ENCODE measurements around the gene ACHE. TPM values are rescaled to one million over a fixed set of nuclear protein-coding genes. Genes with fewer than 3 reads are reported as not detected.
A peak's percentile ranks its signal among the peaks of the same experiment; 100 is the strongest.
"Not testable (repeated sequence)": the region's sequence is repeated elsewhere in the genome, so short reads cannot be mapped to it uniquely, and the experiment has no call there.

The ACHE gene
- total RNA-seq, 1 donor from 2014 or later = not detected

- H3K9me3 Mint-ChIP-seq = no peaks in the 10 kb centered on the region
- no peak overlapping the region for H3K4me3 Mint-ChIP-seq
- peaks cover 2% of the 10 kb centered on the region for H3K27me3 Mint-ChIP-seq (ENCODE audit: insufficient read depth, low read depth)
- Histone ChIP-seq H3K4me3 (no peak overlapping the region), H2AFZ (replicated peaks) (no peak overlapping the region), H3K79me2 (ENCODE audit: low read depth) (peaks cover 23% of the 10 kb centered on the region), H3K27me3 (peaks cover 5% of the 10 kb centered on the region), H3K4me2 (no peak overlapping the region), H3K9ac (peak overlapping the region; percentile 45), H3K4me1 (peaks cover 10% of the 10 kb centered on the region), H3K27ac (no peak overlapping the region), H3K9me3 (ENCODE audit: low read depth) (no peaks in the 10 kb centered on the region), H3F3A (ENCODE audit: low read depth) (peaks cover 3% of the 10 kb centered on the region), H4K20me1 (ENCODE audit: low read depth) (peaks cover 6% of the 10 kb centered on the region), H3K36me3 (no peaks in the 10 kb centered on the region)
- TF ChIP-seq EZH2phosphoT487 (IDR thresholded peaks at IDR 0.05) (no peak), EZH2 (IDR thresholded peaks at IDR 0.05) (no peak), CTCF (IDR thresholded peaks at IDR 0.05) (no peak)
- peaks cover 3% of the 10 kb centered on the region for H3K36me3 Mint-ChIP-seq
- H3K27ac Mint-ChIP-seq = no peak overlapping the region
- peak; percentile 20 for DNase-seq (ENCODE audit: low spot score)
- peaks cover 5% of the 10 kb centered on the region for H3K4me1 Mint-ChIP-seq
These were observed 38.8 kb downstream of the ACHE start for GRCh38 chr7:100856871-100857282.

- H3K36me3 ChIP-seq = no peaks in the 10 kb centered on the region
- no peak overlapping the region for H3K9ac ChIP-seq
- peaks cover 23% of the 10 kb centered on the region for H3K79me2 ChIP-seq (ENCODE audit: low read depth)
- Mint-ChIP-seq H3K9me3 (no peaks in the 10 kb centered on the region), H3K36me3 (peaks cover 3% of the 10 kb centered on the region), H3K27me3 (ENCODE audit: insufficient read depth, low read depth) (peaks cover 2% of the 10 kb centered on the region), H3K4me3 (no peak overlapping the region), H3K27ac (no peak overlapping the region), H3K4me1 (peaks cover 7% of the 10 kb centered on the region)
- no peak for TF ChIP-seq EZH2phosphoT487 (IDR thresholded peaks at IDR 0.05)
- no peak for TF ChIP-seq CTCF (IDR thresholded peaks at IDR 0.05)
- TF ChIP-seq EZH2 (IDR thresholded peaks at IDR 0.05) = no peak
- H3K4me1 ChIP-seq = peaks cover 10% of the 10 kb centered on the region
- peaks cover 6% of the 10 kb centered on the region for H4K20me1 ChIP-seq (ENCODE audit: low read depth)
- DNase-seq (ENCODE audit: low spot score) = no peak
- H3K9me3 ChIP-seq (ENCODE audit: low read depth) = no peaks in the 10 kb centered on the region
- H3K27me3 ChIP-seq = peaks cover 5% of the 10 kb centered on the region
- H2AFZ ChIP-seq (replicated peaks) = no peak overlapping the region
- no peak overlapping the region for H3K27ac ChIP-seq
- no peak overlapping the region for H3K4me2 ChIP-seq
- no peak overlapping the region for H3K4me3 ChIP-seq
- peaks cover 3% of the 10 kb centered on the region for H3F3A ChIP-seq (ENCODE audit: low read depth)
These were observed 40.2 kb downstream of the ACHE start for GRCh38 chr7:100855515-100855914.

GRCh38 chr7:100854899-100855298 lies 40.8 kb downstream of the ACHE start:
- not testable (repeated sequence) for H3K36me3 ChIP-seq

GRCh38 chr7:100854146-100854895 lies 41.4 kb downstream of the ACHE start:
- Histone ChIP-seq H3K9me3 (ENCODE audit: low read depth) (no peaks in the 10 kb centered on the region), H2AFZ (replicated peaks) (no peak overlapping the region), H3K36me3 (no peaks in the 10 kb centered on the region), H3K79me2 (ENCODE audit: low read depth) (peaks cover 23% of the 10 kb centered on the region), H4K20me1 (ENCODE audit: low read depth) (peaks cover 6% of the 10 kb centered on the region), H3F3A (ENCODE audit: low read depth) (peaks cover 3% of the 10 kb centered on the region), H3K4me1 (peaks cover 10% of the 10 kb centered on the region), H3K4me2 (no peak overlapping the region), H3K27ac (no peak overlapping the region), H3K27me3 (peaks cover 5% of the 10 kb centered on the region), H3K4me3 (no peak overlapping the region), H3K9ac (no peak overlapping the region)
- Mint-ChIP-seq H3K27me3 (ENCODE audit: insufficient read depth, low read depth) (peaks cover 5% of the 10 kb centered on the region), H3K4me3 (peak overlapping the region; percentile 24), H3K27ac (no peak overlapping the region), H3K4me1 (peaks cover 7% of the 10 kb centered on the region), H3K9me3 (no peaks in the 10 kb centered on the region), H3K36me3 (no peaks in the 10 kb centered on the region)
- TF ChIP-seq CTCF (IDR thresholded peaks at IDR 0.05) (no peak), EZH2phosphoT487 (IDR thresholded peaks at IDR 0.05) (no peak), EZH2 (IDR thresholded peaks at IDR 0.05) (no peak)
- DNase-seq (ENCODE audit: low spot score) = no peak

More at GRCh38 chr7:100854899-100855298, 40.8 kb downstream of the ACHE start:
- H3K9me3 Mint-ChIP-seq; H3K36me3 Mint-ChIP-seq; H3K4me3 Mint-ChIP-seq; H3K27me3 ChIP-seq; DNase-seq (ENCODE audit: low spot score); H3K27ac Mint-ChIP-seq; H3K4me2 ChIP-seq; H3K9me3 ChIP-seq (ENCODE audit: low read depth); H4K20me1 ChIP-seq (ENCODE audit: low read depth); H3K27ac ChIP-seq; H2AFZ ChIP-seq (replicated peaks); H3K27me3 Mint-ChIP-seq (ENCODE audit: insufficient read depth, low read depth); H3F3A ChIP-seq (ENCODE audit: low read depth); H3K4me1 Mint-ChIP-seq; H3K4me3 ChIP-seq; H3K9ac ChIP-seq: not testable (repeated sequence)
- Histone ChIP-seq H3K79me2 (ENCODE audit: low read depth) (peaks cover 23% of the 10 kb centered on the region), H3K4me1 (peaks cover 10% of the 10 kb centered on the region)
